ENCODE data around the gene MTMR4. TPM values are rescaled to one million over a fixed set of nuclear protein-coding genes. Genes with fewer than 3 reads are reported as not detected.

Gene MTMR4
- total and polyA plus RNA-seq, 10 donors: 12.7 to 61.9 (median 50.1) TPM

DNA sequence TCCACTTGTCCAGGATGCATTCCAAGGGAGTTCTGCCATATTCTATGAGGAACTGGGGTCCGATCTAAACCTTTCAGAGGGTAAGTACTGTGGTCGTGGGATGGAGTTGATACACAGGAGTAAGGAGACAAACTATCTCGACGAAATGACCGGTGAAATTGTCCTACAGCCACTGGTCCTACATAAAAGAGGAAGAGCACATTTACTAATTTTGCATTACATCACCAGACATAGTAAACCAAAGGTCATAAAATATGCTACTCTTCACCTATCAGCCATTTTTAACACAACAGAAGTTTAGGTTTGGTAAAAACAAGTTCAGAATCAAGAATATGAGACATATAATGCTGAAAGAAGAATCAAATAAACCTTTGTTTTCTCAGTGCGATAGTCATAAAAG lies 34.3 kb downstream of the MTMR4 start:
- peaks cover 0 to 11% (median 0%) of the 10 kb centered on the region in 6 donors for H3K36me3 ChIP-seq
- H3K4me3 ChIP-seq: no peak overlapping the region
- H3K4me1 ChIP-seq: no peaks in the 10 kb centered on the region
- H3K27me3 ChIP-seq (replicated peaks in 1 of 7): no peaks in the 10 kb centered on the region
- TF ChIP-seq, protein P1, sequence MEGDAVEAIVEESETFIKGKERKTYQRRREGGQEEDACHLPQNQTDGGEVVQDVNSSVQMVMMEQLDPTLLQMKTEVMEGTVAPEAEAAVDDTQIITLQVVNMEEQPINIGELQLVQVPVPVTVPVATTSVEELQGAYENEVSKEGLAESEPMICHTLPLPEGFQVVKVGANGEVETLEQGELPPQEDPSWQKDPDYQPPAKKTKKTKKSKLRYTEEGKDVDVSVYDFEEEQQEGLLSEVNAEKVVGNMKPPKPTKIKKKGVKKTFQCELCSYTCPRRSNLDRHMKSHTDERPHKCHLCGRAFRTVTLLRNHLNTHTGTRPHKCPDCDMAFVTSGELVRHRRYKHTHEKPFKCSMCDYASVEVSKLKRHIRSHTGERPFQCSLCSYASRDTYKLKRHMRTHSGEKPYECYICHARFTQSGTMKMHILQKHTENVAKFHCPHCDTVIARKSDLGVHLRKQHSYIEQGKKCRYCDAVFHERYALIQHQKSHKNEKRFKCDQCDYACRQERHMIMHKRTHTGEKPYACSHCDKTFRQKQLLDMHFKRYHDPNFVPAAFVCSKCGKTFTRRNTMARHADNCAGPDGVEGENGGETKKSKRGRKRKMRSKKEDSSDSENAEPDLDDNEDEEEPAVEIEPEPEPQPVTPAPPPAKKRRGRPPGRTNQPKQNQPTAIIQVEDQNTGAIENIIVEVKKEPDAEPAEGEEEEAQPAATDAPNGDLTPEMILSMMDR (IDR thresholded peaks at IDR 0.05 in 8 of 11, conservative IDR thresholded peaks at IDR 0.05 in 3 of 11): no peak
- no peak for TF ChIP-seq POLR2A (IDR thresholded peaks at IDR 0.05)
- no peak for TF ChIP-seq POLR2AphosphoS5 (IDR thresholded peaks at IDR 0.05)
- no peak for DNase-seq
- H3K9me3 ChIP-seq: no peaks in the 10 kb centered on the region
- no peak overlapping the region for H3K27ac ChIP-seq
- WGBS, 5 donors: 59 to 82% (median 76%) methylated on average over 6 of the region's 6 CpGs
- intact Hi-C loops (cut with DNase I; ENCODE audit: low total_unique reads): no loop called here

DNA sequence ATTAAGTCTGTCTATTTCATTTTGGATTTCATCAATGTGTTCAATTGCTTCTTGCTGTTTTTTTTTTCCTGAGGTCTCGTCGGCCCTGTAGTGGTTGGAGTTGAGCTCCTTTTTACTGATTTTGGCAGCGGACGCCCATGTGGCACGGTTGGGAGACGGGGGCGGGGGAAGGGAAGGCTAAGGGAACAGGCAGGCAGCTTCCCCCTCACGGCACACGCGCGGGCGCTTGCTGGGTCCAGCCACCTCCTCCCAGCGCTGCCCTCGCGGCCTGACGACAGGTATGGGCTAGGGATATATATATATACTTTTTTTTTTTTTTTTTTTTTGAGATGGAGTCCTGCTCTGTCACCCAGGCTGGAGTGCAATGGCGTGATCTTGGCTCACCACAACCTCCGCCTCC lies 37.6 kb downstream of the MTMR4 start:
- Histone ChIP-seq H3K4me3 (no peak overlapping the region), H3K36me3 (peaks cover 0 to 11% (median 0%) of the 10 kb centered on the region in 6 donors), H3K27ac (no peak overlapping the region), H3K4me1 (no peaks in the 10 kb centered on the region), H3K9me3 (no peaks in the 10 kb centered on the region), H3K27me3 (replicated peaks in 1 of 7) (no peaks in the 10 kb centered on the region)
- WGBS, 5 donors: 84 to 88% (median 87%) methylated on average over 18 of the region's 18 CpGs
- intact Hi-C loops (cut with DNase I; ENCODE audit: low total_unique reads): no loop called here
- TF ChIP-seq, protein P1 (IDR thresholded peaks at IDR 0.05 in 8 of 11, conservative IDR thresholded peaks at IDR 0.05 in 3 of 11): no peak
- no peak for DNase-seq

DNA sequence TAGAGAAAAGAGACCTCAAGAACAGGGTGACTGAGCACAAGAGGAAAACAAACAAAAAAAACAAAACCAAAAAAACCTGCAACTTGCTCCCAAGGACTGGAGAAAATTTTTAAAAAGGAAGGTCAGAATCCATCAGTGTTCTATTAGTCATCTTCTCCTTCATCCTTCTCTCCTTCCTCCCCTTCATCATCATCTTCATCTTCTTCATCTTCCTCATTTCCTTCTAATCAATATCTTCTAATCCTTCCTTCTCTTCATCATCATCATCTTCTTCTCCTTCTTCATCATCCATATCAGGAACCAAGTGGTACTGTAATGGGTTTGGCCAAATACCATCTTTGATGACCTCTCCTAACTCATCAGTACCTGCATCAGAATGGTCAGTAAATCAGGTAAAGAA lies 38.5 kb downstream of the MTMR4 start:
- no peaks in the 10 kb centered on the region for H3K27me3 ChIP-seq (replicated peaks in 1 of 7)
- no peaks in the 10 kb centered on the region for H3K9me3 ChIP-seq
- peaks cover 0 to 11% (median 0%) of the 10 kb centered on the region in 6 donors for H3K36me3 ChIP-seq
- H3K4me3 ChIP-seq: no peak overlapping the region
- TF ChIP-seq POLR2A (IDR thresholded peaks at IDR 0.05): no peak
- TF ChIP-seq, protein P1 (IDR thresholded peaks at IDR 0.05 in 8 of 11, conservative IDR thresholded peaks at IDR 0.05 in 3 of 11): no peak
- no peaks in the 10 kb centered on the region for H3K4me1 ChIP-seq
- DNase-seq: no peak
- no peak overlapping the region for H3K27ac ChIP-seq
- intact Hi-C loops (cut with DNase I; ENCODE audit: low total_unique reads): no loop called here

DNA sequence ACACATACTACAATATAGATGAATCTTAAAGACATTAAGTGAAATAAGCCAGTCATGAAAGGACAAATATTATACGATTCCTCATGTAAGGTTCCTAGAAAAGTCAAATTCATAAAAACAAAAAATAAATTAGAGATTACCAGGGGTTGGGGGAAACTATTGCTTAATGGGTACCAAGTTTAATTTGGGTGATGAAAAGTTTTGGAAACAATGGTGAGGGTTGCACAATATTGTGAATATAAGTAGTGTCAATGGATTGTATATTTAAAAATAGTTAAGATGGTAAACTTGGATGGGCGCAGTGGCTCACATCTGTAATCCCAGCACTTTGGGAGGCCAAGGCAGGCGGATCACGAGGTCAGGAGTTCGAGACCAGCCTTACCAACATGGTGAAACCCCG lies 44.1 kb downstream of the MTMR4 start:
- H3K27me3 ChIP-seq (replicated peaks in 1 of 7): no peaks in the 10 kb centered on the region
- no peak overlapping the region for H3K27ac ChIP-seq
- WGBS, 5 donors: 93 to 96% (median 94%) methylated on average over 6 of the region's 6 CpGs
- no peaks in the 10 kb centered on the region for H3K9me3 ChIP-seq
- intact Hi-C loops (cut with DNase I; ENCODE audit: low total_unique reads): no loop called here
- no peaks in the 10 kb centered on the region for H3K36me3 ChIP-seq
- H3K4me3 ChIP-seq: no peak overlapping the region
- no peak for DNase-seq
- no peak for TF ChIP-seq POLR2A (IDR thresholded peaks at IDR 0.05)
- H3K4me1 ChIP-seq: no peaks in the 10 kb centered on the region

DNA sequence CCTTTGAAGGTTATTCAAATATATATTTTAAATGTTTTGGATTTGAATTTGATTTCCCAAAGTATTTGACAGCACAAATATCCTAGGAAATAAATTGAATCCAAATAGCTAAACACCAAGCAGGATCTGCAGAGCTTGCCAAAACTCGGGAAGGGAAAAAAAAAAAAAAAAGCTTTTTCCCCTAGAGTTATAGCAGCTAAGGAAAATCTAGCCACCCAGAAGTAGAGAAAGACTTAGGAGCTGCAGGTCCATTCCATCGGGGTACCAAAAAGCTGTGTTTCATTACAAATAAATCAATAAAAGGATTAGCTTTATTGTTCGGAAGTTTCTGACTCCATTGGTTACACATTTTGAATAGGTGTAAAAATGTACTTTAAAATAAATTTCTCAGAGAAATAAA lies 45.5 kb downstream of the MTMR4 start:
- intact Hi-C loops (cut with DNase I; ENCODE audit: low total_unique reads): no loop called here
- no peak for DNase-seq
- Histone ChIP-seq H3K4me1 (no peaks in the 10 kb centered on the region), H3K36me3 (no peaks in the 10 kb centered on the region), H3K27ac (no peak overlapping the region), H3K4me3 (no peak overlapping the region), H3K9me3 (no peaks in the 10 kb centered on the region), H3K27me3 (replicated peaks in 1 of 7) (no peaks in the 10 kb centered on the region)
- 77 to 89% (median 86%) methylated on average over 3 of the region's 3 CpGs for WGBS, 5 donors
- TF ChIP-seq POLR2A (IDR thresholded peaks at IDR 0.05) (no peak), POLR2AphosphoS5 (IDR thresholded peaks at IDR 0.05) (no peak)
- TF ChIP-seq, protein P1 (IDR thresholded peaks at IDR 0.05 in 8 of 11, conservative IDR thresholded peaks at IDR 0.05 in 3 of 11): no peak

Measured in spleen (tissue), 11 donors.